ENCODE data around the gene SPNS1. TPM values are rescaled to one million over a fixed set of nuclear protein-coding genes. Genes with fewer than 3 reads are reported as not detected.

The SPNS1 gene
- polyA plus RNA-seq, 3 donors: 51.3 to 64.6 (median 60.5) TPM

- no peak for DNase-seq
Measured at GRCh38 chr16:29023279-29024277, 49.0 kb downstream of the SPNS1 start.

DNA sequence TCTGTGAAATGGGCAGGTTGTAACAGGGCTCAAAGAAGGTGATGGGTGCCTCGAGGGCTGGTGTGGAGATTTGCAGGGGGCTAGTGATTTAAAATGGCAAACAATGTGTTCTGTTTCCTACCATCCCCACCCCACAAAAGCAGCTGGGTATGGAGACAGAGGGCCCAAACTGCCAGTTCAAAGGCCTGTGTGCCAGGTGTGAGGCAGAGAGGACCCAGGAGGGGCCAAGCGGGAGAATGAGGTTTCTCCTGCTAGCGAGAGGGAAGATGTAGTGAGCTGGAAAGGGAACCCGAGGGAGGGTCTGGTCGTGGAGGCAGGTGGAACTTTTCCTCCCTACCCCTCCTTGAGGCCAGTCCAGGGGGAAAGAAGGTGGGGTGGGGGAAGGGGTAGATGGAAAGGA lies 49.7 kb downstream of the SPNS1 start:
- no peak for DNase-seq

DNA sequence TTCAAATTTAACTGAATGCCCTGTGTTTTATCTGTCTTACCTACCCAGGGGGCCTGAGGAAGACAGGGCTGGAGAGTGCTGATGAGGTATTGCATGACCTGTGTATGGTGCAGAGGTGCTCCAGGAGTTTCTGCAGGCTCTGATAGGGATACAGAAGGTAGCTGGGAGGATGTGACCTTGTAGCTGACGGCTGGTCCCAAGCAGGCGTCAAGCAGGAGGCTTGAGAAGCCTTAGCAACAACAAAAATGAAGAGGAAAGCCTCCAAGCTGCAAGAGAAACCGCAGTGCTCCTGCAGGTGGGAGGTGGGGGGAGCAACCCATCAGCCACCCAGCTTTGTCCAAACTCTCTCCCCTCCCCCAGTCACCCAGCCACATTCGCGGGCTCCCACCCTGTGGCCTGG lies 50.6 kb downstream of the SPNS1 start:
- DNase-seq: no peak

- DNase-seq: no peak
Measured at GRCh38 chr16:29025735-29026134, 51.2 kb downstream of the SPNS1 start.

DNA sequence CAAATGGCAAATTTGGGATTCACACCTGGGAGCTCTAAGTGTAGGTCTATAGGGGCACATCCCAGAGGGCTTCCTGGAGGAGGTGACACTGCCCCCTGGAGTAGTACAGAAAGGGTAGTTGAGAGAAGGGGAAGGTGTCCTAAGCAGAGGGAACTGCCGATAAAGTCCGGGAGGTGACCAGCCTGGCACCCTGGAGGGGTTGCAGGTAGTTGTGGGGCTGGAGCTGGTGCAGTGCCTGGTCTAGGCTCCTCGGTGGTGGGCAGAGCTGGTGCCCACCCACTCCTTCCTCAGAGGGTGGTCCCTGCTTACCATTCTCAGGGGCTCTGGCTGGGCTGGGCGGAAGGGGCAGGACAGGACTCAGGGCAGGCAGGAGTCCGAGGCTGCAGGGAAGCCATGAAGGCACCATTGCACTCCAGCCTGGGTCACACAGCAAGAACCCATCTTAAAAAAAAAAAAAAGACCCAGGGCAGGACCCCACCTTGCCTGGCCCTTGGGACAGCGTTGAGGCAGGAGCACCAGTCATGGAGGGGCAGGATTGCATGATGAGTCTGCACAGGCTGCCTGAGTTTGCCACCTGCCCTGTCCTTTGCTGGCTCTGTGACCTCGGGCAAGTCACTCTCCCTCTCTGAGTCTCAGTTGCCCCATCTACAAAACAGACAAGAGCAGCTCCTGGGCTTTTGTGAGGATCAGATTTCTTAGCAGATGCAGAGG lies 54.0 kb downstream of the SPNS1 start:
- peak; percentile 3 for DNase-seq

- DNase-seq: peak; percentile 15
Measured at GRCh38 chr16:29029168-29029994, 54.8 kb downstream of the SPNS1 start.

DNA sequence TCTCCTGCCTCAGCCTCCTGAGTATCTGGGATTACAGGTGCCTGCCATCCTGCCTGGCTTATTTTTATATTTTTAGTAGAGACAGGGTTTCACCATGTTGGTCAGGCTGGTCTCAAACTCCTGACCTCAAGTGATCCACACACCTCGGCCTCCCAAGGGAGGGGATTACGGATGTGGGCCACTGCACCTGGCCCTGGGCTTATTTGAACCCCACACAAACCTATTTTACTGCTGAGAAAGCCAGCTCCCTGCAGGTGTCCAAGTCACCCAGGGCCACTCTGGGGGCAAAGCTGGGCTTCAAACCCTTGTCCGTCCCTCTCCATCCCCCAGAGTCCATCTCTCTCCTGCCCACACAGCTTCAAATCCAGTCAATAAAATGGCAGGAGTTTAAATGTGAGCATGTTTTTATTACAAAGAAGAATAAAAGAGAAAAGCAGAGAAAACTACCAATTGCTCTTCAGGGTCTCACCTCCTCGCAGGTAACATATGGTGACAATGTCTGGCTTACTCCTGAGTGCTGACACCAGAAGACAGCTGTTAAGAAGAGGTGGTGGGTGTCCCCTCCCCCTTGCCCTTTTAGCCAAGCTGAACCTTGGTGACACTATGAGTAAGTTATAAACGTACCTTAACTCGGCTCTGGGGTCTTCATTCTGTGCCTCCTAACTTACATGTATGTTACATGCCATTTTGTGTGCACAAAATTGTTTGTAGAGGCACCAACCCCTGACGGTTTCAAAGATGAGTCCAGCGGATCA lies 55.7 kb downstream of the SPNS1 start:
- no peak for DNase-seq

Other genes starting within 250 kb of the SPNS1 start
- 1 to 10 TPM; 1.4 to 5.5 (median 2.2) TPM for gene NPIPB9, start 223.0 kb upstream of the SPNS1 start, polyA plus RNA-seq (ENCODE audit: insufficient read length in 3 of 3)
- gene ATXN2L, start 151.8 kb upstream of the SPNS1 start, polyA plus RNA-seq (ENCODE audit: insufficient read length in 3 of 3): 100 to 1,000 TPM; 116 to 132 (median 127) TPM
- 100 to 1,000 TPM; 220 to 228 (median 223) TPM for gene TUFM, start 128.4 kb upstream of the SPNS1 start, polyA plus RNA-seq (ENCODE audit: insufficient read length in 3 of 3)
- gene SH2B1, start 110.9 kb upstream of the SPNS1 start, polyA plus RNA-seq (ENCODE audit: insufficient read length in 3 of 3): 10 to 100 TPM; 69.7 to 92.7 (median 86.7) TPM
- 1 to 10 TPM; 3.7 to 9.9 (median 5.2) TPM for gene ATP2A1, start 96.3 kb upstream of the SPNS1 start, polyA plus RNA-seq (ENCODE audit: insufficient read length in 3 of 3)
- gene RABEP2, start 49.5 kb upstream of the SPNS1 start, polyA plus RNA-seq (ENCODE audit: insufficient read length in 3 of 3): 10 to 100 TPM; 26.0 to 32.0 (median 30.8) TPM
- 1 to 10 TPM; 3.8 to 5.0 (median 4.4) TPM for gene CD19, start 42.8 kb upstream of the SPNS1 start, polyA plus RNA-seq (ENCODE audit: insufficient read length in 3 of 3)
- gene NFATC2IP, start 23.8 kb upstream of the SPNS1 start, polyA plus RNA-seq (ENCODE audit: insufficient read length in 3 of 3): 10 to 100 TPM; 30.8 to 85.9 (median 76.7) TPM
- 1 to 10 TPM; 5.8 to 9.5 (median 9.1) TPM for gene LAT, start 10.3 kb downstream of the SPNS1 start, polyA plus RNA-seq (ENCODE audit: insufficient read length in 3 of 3)

Data from renal pelvis (tissue), 4 donors.